NCI-H2227 (cell line): ENCODE results near the gene CATSPER3.
A peak's percentile ranks its signal among the peaks of the same experiment; 100 is the strongest.

Experiments
- DNase-seq: peaks from one replicate; lab custom pipeline; 2025; ENCODE audit not compliant: unreplicated experiment; lab: John Stamatoyannopoulos, UW

CATSPER3 gene

GRCh38 chr5:134967607-134968006 is at the start of gene CATSPER3:
CATSPER3 (plus strand) TSS chr5:134967907; CDS start chr5:134967992, 85 bp downstream.
- no peak for DNase-seq

DNA sequence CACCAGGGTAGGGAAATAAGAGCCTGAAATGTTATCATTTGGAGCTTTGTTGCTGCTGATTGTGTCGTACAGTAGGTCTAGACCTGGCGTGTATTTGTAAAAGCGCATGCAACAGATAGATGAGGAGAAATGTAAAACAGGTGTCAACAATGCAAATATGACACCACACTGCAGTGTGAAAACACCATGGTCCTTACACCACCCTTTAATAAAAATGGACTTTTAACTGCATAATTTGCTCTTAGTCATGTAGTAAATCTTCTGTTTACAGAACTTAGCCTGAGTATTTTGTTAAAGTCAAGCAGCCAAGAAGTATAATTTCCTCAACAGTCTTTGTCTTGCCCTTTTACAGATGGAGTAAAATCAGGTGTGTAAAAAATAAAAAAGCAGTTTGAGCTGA is 48.8 kb upstream of the CATSPER3 start:
- DNase-seq: no peak

DNA sequence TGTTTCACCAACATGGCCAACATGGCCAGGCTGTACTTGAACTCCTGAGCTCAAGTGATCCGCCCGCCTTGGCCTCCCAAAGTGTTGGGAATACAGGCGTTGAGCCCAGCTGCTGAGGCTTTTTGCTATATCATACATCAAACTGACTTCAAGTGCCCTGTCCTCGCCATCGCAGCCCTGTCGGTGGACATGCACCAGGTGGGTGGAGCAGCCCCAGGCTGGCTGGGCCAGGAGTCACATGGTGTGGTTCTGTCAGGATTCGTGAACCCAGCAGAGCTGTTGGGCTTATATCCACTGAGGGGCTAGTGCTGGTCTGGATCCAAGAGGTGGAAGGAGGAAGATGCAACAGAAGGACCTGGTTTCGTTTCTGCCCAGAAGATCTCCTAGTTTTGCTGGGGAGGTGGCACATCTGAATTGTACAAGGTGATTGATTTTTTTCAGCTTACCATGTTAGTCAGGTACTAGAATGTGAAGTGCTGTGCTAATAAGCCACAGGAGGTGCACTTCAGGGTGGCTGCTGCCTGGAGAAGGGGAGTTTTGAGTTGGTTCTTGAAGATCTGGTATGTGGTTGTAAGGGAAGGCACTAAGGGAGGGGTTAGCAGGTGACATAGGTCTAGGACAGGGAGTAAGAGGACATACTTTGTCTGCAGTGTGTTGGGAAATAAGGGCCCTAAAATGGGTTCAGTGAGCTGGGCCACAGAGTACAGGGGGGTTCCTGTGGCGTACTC is 46.7 kb upstream of the CATSPER3 start:
- no peak for DNase-seq

DNA sequence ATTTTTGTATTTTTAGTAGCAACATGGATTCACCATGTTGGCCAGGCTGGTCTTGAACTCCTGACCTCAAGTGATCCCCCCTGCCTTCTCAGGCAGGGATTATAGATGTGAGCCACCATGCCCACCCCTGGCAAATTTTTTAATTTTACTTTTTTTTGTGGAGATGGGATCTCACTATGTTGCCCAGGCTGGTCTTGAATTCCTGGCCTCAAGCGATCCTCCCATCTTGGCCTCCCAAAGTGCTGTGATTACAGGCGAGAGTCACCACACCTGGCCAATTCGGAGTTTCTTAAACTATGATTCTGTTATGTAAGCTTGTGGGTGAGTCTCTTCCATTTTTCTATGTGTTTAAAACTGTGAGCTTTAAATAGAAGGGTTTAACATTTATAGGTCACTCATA is 35.2 kb upstream of the CATSPER3 start:
- DNase-seq: no peak

- DNase-seq: no peak
Observed at GRCh38 chr5:134934202-134934601, 33.5 kb upstream of the CATSPER3 start.

DNA sequence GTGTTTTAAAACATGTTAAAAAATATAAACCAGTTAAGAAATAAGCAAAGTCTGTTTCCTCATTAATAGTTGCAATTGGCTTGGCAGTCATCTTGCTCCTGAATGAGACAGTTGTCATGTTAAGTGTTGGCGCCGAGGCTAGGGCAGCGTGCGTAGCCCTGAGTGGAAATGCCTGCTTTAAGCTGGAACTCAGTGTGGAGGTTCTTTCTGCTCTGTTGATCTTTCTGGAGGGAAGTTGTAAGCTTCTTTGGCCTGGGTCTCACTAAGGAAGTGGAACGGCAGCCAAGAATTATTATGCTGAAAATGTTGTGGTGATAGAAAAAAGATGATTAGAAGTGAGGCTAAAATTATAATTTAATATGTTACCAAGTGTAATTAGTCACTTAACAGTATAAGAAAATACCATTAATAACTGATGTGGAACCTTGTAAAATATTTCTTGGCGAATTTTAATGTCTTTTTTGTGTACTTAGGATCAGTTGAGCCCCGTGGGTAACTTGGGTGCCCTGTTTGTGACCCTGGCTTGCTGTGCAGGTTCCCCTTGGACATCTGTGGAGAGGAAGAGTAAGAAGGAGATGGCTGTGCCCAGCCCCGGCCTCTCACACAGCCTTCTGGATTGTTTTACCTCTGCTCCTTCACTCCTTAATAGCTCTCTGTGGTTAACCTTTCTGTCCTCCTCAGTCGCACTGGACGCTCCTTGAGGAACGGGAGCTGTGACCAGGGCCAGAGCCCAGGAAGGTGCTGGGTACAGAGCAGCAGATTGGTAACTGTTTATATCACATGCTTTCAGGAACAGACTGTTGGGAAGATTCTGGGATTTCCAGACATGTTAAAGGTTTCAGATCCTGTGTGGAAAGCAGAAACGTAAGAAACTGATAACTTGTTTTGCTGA is 31.8 kb upstream of the CATSPER3 start:
- DNase-seq: no peak

- DNase-seq: no peak
Observed at GRCh38 chr5:134937526-134937925, 30.2 kb upstream of the CATSPER3 start.

GRCh38 chr5:134938030-134938429 is 29.7 kb upstream of the CATSPER3 start:
- DNase-seq: no peak

- DNase-seq: no peak
Observed at GRCh38 chr5:134939500-134939899, 28.2 kb upstream of the CATSPER3 start.

DNA sequence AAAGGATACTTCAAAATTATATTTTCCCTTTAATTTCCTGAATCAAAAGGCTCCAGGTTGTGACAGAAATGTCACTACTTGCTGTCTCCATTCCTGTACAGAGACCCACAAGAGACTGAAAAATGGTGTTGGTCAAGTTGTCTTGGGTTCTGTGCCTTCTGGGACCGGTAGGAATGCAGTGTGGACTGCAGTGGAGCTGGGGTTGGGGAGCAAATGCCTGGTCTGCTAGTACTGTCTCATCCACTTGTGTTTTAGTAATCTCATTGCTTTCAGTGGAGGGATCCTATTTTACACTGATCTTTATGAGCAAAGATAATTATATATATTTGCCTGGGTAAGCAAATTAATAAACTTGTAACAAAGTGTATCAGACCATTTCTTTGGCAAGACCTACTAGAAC is 24.2 kb upstream of the CATSPER3 start:
- DNase-seq: no peak

DNA sequence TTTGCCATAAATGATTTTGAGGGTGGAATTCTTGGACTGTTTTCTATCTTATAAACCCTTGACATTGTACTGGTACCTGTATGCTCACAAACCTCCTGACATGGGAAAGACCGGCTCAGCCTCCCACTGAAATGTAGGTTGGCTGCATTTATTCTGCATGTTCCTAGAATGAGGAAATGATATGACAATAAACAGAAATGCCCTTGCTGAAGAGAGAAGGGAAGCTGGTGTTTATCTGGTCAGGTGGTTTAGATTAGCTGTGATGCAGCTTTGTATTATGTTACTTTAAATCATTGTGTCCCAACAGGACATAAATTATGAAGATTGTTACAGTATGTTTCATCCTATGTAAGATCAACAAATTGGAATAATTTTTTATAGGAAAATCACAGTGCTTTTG is 23.1 kb upstream of the CATSPER3 start:
- no peak for DNase-seq

- DNase-seq: peak; percentile 1
Observed at GRCh38 chr5:134945041-134945440, 22.7 kb upstream of the CATSPER3 start.

GRCh38 chr5:134948911-134949310 is 18.8 kb upstream of the CATSPER3 start:
- no peak for DNase-seq

- no peak for DNase-seq
Observed at GRCh38 chr5:134949316-134949715, 18.4 kb upstream of the CATSPER3 start.

DNA sequence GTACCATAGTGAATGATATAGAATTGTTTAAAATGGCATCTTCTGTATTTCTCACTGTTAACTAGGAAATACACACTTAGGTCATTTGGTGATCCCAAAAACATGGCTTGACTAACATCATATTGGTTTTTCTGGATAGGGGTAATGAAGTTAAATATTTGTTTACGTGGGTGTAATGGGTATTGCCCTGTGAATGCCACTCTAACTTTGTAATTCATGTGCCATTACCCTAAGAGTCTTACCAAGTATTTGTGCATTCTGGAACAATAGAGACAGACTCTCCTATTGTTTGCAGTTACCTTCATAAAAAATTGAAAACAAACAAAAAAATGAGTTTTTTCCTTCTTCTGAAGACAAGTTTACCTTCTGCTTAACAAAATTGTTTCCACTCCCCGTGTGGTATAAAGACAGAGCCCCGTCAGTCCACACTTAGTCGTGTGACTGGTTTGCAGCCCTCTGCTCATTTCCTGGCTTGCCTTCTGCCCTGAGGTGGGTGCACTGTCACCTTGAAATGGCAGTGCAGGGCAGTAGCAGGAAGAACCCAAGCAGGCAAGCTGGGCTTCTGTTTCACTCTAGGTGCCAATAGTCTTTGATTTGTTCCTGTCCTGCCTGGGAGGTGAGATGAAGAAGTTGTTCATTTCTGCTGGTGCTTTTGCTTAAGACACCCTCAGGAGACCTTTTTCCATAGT is 9.6 kb upstream of the CATSPER3 start:
- DNase-seq: no peak

DNA sequence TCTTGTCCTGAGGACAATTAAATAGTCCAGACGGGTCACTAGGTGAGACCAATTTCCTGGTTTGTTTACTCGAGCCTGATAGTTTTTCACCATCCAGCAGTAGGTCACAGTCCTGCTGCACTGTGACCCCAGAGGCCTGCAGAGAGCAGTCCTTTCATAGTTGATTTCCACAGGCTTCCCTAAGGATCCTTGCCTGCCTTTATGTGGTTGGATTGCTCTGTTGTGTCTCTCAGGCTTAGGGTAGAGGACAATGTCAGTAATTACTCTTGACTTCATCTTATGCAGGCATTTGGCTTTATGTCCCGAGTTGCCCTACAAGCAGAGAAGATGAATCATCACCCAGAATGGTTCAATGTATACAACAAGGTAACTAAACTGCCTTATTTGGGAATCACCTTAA is 9.0 kb upstream of the CATSPER3 start:
- no peak for DNase-seq

DNA sequence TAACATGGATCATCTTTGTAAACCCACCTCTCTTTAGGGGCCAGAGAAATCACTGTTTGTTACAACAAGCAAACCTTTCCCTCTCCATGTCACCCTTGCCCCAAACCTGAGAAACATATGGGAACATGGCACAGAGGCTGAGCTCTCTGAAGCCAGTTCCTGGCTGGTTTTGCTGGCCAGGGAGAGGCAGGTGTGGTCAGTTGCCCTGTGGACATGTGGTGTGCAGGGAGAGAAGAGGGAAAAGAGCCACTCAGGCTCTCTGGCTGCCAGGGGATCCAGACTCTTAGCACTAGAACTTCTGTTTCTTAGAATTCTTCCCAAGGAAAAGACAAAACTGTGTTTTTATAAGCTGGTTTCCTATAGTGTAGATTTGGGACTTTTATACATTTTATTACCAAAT is 4.6 kb upstream of the CATSPER3 start:
- DNase-seq: no peak

DNA sequence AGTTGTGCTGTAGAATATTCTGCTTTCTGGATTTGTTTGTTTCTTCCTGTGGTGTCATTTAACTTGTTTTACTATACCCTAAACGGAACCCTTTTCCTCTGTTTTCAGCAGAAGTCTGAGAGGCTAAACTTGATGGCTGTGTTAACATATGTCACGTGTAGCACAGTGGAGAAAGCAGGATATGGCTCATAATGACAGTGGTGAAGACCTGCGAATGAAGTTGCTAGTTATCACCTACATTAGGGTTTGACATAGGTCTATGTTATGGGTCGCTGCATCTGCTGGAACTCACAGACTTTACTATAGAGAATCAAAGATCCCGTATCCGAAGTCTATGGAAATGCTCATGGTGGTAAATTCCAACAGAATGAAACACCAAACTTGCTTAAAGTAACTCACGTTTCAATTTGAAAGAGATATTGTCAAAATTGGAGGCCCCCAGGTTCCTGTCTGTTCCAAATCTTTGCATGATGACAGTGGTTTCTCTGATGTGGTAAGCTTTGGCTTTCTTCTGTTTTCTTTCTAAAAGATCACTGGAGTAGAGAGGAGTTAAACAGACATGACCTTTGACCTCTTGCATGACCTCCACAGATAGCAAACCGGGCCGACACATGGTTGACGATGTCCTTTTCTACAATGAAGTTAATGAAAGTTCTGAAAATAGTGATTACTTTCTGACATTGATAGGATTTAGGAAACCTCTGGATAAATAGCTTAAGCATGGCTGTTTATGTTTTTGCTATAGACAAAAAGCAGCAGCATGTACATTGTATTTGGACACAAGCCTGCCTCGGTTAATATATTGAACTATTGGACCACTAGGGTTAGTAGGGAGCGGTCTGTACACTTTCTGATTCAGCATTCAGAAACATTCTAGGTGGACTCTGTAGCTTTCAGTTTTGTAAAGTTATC is 3.1 kb upstream of the CATSPER3 start:
- no peak for DNase-seq

DNA sequence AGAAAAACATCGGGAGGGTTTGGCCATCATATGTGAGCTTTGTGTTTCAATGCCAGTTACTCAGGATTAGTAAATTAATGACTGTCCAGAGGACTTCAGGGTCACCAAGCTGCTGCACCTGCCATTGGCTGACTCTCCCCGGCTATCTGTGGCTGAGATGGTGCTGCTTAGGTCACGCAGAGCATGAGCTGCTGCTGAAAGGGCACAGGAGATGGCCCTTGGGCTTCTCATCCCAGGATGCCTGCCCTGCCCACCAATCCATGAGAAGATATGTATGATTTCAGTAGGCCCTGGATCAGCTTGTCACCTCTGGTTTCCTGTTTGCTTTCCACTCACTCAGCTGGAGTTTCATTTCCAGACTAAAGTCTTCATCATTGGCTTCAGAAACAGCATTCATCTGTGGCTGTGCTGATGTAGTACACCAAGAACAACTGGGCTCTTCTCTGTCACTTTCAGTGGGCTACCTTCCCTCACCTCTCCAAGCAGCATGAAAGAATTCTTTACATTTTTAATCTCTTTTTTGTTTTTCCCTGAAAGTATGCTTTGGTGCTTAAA is 2.4 kb upstream of the CATSPER3 start:
- no peak for DNase-seq

DNA sequence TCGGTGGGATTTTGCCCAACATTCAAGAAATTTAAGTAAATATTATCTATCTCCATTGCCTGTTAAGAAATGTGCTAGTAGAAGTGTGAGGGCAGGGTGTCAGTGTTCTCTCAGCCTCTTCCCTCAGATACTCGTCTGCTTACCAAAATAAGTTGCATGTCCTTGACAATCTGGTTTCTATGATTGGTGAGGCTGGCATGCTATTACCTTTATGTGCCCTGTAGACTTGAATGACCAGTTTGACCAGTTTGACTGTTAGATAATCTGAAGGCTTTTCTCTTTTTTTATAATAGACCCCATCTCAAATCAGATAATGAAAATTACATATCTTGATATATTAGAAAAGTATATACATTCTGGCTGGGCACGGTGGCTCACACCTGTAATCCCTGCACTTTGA is 348 bp downstream of the CATSPER3 start:
- DNase-seq: no peak
